PFSK-1 (cell line): ENCODE measurements around the gene KRT10.

Source experiments
- POLR2AphosphoS5 ChIP-seq: IDR thresholded peaks from 2 replicates; pipeline ENCODE4 v1.6.1; 2012; ENCODE audit warnings: low read depth, mild to moderate bottlenecking, control low read depth, low read length, moderate library complexity
- REST ChIP-seq, 2 experiments: IDR thresholded peaks; 2 replicates each; pipeline versions ENCODE4 v1.6.1 to v1.8.0; 2011 to 2012; ENCODE audit warnings: low read depth in 2 of 2, low read length in 2 of 2, control low read depth in 1 of 2, inconsistent platforms in 1 of 2, mild to moderate bottlenecking in 1 of 2, moderate library complexity in 1 of 2; ENCODE audit not compliant: insufficient read depth in 1 of 2
- SIN3A ChIP-seq: IDR thresholded peaks from 2 replicates; pipeline ENCODE4 v1.6.1; 2012; ENCODE audit warnings: mild to moderate bottlenecking, low read length, moderate library complexity, borderline replicate concordance; ENCODE audit not compliant: insufficient read depth
- TAF1 ChIP-seq: IDR thresholded peaks from 2 replicates; pipeline ENCODE4 v1.6.1; 2012; ENCODE audit warnings: low read length, control low read depth, borderline replicate concordance; ENCODE audit not compliant: insufficient read depth

DNA sequence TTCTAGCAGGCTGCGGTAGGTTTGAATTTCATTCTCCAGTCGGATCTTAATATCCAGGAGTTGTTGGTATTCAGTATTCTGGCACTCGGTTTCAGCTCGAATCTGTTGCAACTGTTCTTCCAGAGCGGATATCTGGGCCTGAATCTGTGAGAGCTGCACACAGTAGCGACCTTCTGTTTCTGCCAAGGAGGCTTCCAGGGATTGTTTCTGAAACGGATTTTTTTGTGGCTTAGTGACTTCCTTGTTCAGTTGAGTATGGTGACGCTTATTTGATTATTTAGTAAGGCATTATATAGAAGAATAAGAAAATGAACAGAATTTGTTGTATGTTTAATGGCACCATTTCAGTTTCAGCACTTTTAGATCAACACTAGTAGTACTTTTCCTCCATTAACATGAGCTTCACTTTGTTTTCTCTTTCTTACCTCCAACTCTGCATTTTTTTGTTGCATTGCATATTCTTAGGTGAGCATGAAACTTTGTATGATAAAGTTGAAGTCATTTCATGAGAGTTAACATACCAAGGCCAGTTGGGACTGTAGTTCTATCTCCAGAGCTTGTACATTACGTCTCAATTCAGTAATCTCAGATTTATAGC, 2.8 kb downstream of the KRT10 start:
- TF ChIP-seq POLR2AphosphoS5 (no peak), TAF1 (no peak), SIN3A (no peak), REST (IDR thresholded peaks at IDR 0.05; ENCODE audit: insufficient read depth in 1 of 2, low read depth in 2 of 2, low read length in 2 of 2) (no peak)
